ENCODE measurements around the gene CSTF1.

GRCh38 chr20:56451056-56451765 lies 58.8 kb downstream of the CSTF1 start:
- no peak for TF ChIP-seq POLR2AphosphoS5 (IDR thresholded peaks at IDR 0.05)
- no peak for TF ChIP-seq CTCF (IDR thresholded peaks at IDR 0.05 in 8 of 11, conservative IDR thresholded peaks at IDR 0.05 in 3 of 11)
- TF ChIP-seq POLR2A (IDR thresholded peaks at IDR 0.05): no peak
